Measurements from ENCODE around the gene APOB. TPM values are rescaled to one million over a fixed set of nuclear protein-coding genes. Genes with fewer than 3 reads are reported as not detected.
"Not testable (repeated sequence)": the region's sequence is repeated elsewhere in the genome, so short reads cannot be mapped to it uniquely, and the experiment has no call there.

APOB gene
- total RNA-seq, 1 donor from 2014 or later = 0.50 TPM

DNA sequence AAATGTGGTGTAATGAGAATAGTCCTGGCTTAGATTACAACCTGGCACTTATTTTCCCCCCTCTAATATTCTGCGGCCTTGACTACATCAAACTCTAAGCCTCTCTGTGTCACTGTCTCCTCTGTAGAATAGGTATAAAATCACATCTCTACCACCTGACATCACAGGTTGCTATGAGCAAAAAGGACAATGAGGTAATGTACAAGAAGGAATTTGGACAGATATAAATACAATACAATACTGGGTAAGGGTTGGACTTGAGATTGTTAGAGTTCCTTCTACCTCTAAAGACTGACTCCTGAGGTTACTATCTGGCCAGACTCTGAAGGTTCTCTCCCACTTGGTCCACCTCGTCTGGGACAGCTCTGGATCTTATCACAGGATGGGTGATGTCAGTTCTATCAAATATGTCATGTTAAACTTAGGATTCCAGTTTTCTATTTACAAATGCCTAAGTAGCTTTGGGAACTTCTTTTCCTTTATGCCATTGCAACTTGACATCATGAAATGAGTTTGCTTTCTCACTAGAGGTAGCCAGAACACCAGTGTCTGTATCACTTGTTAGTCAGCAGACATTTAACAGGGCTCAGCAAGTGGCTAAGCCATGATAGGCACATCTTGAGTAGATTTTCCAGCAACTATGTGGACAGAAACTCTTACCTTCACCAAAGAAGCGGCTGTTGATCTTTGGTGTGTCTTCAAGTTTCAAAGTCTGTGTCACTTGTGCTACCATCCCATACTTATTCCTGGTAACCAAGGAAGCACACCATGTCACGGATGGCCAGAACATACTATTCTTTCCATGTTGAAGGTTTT lies 9.5 kb downstream of the APOB start:
- no peak for DNase-seq (ENCODE audit: low read depth)

DNA sequence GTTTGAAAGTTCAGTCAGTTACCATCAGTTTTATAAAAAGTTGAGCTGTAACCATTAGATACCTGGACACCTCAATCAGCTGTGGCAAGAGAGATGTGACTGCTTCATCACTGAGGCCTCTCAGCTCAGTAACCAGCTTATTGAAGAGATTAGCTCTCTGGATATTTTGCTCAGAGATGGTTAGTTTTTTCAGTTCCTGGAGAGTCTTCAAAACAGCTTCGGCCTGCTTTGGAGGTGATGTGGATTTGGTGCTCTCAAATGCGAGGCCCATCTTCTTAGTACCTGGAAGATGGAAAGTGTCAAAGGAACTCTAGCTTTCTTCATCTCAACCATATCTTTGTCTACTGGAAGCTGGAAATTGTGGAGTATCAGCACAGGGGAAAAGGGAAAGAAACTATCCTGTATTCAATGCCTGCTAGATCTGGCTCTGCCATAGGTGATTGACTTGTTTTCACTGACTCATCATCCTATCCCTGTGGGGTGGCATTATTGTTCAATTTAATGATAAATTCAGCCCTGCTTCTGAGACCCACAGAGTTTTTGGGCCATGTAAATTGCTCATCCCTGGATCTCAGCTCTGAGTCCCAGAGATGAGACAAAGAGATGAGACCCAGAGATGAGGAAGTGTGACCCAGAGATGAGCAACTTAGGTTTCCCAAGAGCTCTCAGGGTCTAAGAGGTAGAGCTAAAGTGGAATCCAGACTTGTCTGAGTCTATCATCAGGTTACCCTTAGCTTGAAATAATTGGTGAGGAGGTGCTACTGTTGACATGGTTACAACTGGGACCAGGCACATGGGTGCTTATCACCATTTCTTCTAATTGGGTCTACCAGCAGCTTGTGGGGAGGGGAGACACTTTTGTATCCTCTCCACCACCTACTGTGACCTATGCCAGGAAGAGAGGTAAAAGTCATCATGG lies 10.4 kb downstream of the APOB start:
- no peak for DNase-seq (ENCODE audit: low read depth)

DNA sequence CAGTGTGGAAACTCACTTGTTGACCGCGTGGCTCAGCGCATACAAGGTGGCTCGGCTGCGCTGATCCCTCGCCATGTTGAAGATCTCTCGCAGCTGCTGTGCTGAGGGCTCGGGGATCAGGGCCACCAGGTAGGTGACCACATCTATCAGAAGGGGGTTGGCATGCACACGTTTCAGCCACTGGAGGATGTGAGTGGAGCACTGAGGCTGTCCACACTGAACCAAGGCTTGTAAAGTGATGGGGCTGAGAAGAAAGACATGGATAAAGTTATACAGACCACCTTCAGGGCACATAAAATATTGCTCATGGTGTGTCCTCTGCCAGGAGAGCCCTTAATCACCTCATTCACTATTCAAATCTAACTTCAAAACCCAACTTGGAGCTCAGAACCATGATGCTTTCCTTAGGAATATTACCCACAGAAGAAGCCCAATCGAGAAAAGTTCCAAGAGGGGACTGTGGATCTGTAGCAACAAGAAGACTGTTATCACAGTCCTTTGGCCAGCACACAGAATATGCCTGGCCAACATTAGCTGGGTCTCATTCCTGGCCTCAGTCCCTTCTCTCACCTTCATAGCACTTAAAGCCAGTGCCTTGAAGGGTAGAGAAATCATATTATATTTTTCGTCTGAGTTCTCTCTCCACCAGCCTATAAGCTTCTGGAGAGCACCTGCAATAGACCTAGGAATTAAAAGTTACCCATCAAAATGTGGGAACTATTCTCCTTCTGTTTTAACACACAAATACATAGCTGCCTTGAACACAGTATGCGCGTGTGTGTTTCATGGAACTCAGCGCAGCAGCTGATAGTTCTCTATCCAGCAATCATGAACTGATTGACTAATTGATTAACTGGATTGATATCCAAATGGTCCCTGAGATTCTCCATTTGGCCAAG lies 11.3 kb downstream of the APOB start:
- DNase-seq (ENCODE audit: low read depth) = no peak

DNA sequence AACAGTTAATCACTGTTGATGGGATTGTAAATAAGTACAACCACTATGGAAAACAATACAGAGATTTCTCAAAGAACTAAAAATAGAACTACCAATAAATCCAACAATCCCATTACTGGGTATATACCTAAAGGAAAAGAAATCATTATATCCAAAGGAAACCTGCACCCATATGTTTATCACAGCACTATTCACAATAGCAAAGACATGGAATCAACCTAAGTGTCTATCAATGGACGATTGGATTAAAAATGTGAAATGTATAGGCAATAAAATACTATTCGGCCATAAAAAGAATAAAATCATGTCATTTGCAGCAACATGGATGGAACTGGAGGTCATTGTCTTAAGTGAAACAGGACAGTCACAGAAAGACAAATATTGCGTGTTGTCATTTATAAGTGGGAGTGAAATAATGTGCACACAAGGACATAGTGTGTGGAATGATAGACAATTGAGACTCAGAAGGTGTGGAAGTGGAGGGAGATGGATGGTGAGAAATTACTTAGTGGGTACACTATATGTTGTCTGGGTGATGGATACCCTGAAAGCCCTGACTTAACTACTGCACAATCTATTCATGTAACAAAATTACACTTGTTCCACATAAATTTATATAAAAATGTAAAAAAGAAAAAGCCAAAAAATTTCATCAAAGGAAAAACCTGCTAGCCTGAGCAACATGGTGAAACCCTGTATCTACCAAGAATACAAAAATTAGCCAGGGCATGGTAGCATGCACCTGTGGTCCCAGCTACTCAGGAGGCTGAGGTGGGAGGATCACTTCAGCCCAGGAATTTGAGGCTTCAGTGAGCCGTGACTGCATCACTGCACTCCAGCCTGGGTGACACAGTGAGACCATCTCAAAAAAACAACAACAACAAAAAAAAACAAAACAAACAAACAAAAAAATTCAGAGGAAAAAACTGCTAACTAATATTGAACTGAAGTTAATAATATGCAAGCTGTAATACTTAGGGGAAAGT lies 12.6 kb downstream of the APOB start:
- DNase-seq (ENCODE audit: low read depth) = no peak

DNA sequence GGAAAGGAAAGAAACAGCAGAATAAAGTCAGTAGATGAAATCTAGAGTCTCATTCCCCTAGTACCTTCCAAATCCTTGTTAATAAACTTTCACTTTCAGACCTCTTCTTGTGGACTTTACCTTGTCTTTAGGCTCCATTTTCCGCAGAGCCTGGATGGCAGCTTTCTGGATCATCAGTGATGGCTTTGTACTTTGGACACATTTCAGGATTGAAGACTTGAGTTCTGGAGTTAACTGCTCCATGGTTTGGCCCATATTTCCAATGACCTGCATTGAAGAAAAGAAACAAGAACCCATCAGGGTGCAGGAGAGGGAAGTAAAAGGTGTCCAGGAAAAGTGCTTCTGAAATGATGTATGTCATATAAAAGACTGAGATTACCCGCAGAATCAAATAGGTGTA lies 14.4 kb downstream of the APOB start:
- no peak for DNase-seq (ENCODE audit: low read depth)

DNA sequence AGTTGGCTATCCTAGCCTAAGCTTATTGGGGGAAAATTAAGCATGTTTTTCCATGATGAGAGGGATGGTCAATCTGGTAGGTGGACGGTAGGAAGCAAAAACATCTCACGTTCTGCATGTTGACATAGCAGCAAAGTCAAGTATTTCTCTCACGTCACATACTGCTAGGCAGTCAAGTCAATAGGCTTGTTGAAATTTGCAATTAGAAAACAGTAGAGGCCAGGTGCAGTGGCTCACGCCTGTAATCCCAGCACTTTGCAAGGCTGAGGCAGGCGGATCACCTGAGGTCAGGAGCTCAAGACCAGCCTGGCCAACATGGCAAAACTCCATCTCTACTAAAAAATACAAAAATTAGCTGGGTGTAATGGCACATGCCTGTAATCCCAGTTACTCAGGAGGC lies 14.9 kb downstream of the APOB start:
- not testable (repeated sequence) for DNase-seq (ENCODE audit: low read depth)

DNA sequence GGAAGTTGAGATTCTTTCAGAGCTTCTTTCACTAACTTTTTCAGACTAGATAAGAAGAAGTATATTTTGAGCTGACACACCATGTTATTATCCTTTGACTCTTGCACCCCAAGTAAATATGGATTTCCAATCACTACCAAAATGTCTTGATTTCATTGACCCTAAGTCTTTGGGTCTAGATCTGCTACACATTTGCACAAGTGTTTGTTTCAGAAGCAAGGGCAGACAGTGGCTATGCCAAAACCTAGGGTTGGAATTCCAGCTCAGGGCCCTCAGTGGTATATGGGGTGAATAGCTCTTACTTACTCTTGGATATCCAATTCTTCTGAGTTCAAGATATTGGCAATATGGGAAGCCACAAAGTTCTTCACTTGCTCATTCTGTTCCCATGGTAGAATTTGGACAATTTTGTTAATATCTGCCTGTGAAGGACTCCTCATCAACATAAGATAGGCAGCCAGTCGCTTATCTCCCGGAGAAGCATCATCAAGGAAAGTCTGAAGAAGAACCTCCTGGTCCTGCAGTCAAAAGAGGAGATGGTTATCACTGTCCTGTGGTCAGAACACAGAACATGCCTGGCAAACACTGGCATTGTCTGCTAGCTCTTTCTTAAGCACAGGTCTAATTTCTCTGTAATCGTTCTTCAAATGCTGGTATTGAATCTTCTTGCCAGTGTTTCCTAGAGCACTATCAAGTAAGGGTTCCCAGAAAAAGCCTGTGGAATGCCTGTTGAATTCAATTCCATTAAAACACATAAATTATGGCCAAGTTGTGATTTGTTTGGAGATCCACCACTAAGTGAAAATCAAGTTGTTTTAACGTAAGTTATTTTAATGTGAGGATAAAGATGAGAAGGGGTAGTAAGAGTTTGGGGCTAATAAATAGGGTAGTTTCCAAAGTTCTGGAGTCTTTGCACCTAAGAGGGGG lies 15.6 kb downstream of the APOB start:
- no peak for DNase-seq (ENCODE audit: low read depth)

DNA sequence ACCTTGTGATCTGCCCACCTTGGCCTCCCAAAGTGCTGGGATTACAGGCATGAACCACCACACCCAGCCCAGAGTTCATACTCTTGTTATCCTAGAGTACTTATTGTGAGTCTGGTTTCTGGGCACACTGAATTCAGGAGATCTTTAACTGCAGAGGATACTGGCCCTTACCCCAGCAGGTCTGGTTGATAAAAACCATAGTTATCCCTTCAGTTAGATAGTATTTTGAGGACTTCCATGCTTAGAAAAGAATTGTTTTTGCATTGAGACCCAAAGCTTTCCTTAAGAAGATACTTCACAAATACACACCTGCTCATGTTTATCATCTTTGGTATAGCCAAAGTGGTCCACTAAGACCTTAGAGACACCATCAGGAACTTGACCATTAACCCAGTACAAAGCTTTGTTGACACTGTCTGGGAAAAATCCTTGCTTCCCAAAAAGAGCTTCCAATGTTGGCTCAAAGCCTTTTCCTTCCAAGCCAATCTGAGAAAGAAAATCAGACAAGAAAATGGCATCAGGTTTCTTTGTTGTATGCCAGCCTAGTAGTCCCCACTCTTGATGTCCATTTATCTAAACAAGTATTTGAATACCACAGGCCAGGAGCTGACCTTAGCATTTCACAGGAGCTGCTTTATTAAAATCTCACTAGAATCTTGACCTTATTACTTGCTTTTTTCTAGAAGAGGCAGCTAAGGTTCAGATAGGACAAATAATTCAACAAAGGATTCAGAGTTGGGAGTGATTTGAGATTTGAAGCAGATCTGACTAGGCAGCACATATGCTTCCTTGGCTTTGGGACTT lies 17.2 kb downstream of the APOB start:
- no peak for DNase-seq (ENCODE audit: low read depth)

DNA sequence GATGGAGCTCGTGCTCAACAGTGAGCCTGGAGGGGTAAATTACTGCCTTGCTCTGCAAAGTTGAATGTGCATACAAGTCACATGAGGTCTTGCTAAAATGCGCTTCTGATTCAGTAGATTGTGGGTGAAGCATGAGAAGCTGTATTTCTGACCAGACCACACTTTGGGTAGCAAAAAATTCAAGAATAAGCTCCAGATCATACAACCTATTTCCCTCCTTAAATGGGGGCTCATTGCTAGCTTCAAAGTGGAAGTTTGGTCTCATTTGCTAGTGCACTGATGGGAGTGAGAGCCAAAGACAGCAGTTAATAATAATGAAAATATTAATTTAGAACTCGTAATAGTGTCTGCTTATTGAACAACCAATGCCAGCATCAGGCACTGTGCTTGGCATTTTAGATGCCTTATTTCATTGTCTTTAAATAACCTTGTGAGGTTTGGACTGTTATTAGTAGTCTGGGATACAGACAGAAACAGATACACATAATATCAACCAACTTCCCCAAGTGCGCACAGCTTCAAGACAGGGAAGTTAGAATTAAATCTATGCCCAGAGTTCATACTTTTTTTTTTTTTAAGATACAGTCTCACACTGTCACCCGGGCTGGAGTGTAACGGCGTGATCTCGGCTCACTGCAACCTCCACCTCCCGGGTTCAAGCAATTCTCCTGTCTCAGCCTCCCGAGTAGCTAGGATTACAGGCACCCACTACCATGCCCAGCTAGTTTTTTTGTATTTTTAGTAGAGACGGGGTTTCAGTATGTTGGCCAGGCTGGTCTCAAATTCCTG lies 18.0 kb downstream of the APOB start:
- no peak for DNase-seq (ENCODE audit: low read depth)

DNA sequence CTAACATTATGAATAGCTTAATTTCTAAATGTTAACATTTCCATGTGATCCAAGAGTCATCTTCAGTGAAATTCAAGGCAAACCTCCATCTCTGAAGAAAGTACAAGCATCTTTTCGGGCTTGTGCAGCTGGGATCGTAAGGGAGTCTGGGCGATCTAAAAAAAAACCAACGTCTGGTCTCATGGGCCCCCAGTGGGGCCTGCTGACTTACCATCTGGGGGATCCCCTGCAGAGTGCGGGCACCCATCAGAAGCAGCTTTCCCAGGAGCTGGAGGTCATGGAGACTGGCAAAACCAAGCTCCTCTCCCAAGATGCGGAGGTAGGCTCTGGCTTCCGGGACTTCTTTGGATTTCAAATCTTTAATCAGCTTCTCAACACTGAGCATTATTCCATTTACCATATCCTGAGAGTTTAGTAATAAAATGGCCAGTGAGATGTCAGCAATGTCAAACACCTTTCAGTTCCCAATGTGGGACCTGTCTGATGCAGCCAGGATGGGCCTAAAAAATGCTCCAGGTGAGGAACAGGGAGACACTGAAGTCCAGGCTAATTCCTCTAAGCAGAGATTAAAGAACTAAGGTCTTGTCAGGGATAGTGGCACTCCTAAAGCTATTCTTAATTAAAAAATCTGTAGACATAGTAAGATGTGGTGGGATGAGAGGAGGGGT lies 19.0 kb downstream of the APOB start:
- no peak for DNase-seq (ENCODE audit: low read depth)

DNA sequence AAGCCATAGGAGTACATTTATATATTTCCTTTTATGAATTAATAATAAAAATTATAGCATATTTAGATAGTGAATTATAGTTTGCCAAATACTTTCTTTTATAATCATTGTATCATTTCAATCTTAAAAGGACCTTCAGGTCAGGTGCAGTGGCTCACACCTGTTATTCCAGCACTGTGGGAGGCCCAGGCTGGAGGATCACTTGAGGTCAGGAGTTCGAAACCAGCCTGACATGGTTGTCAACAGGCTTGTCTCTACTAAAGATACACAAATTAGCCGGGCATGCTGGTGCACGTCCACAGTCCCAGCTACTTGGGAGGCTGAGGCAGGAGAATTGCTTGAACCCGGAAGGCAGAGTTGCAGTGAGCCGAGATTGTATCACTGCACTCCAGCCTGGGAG lies 19.7 kb downstream of the APOB start:
- DNase-seq (ENCODE audit: low read depth) = no peak

DNA sequence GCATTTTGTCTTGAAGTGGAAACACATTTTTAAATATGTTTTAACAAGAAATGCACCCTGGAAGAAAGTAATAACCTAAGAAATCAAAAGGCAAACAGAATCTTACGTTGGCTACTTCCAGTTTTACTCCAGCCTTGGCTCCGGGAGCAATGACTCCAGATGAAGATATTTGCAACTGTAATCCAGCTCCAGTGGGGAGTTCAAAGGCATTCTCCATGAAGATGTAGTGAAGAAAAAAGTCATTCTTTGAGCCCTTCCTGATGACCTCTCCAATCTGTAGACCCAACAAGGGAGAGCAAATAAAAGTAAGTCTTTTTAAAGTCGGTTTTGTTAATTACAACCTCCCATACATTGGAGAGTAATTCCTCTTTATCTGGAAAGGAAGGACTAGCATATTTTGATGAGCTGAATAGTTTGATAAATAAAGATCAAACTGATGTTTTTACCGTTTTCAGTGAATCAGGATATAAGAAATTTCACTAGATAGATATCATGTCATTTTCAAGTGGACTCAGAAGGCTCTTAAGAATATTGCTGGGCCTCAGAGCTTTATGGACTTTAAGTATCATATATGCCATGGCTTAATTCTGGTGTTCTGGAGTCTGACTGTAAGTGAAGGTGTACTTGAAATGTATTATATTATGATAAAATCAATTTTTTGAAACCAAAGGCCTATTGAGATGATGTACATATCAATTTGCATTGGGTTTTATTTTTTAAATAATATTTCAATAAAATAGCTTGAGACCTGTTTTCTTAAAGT lies 20.3 kb downstream of the APOB start:
- DNase-seq (ENCODE audit: low read depth) = no peak

DNA sequence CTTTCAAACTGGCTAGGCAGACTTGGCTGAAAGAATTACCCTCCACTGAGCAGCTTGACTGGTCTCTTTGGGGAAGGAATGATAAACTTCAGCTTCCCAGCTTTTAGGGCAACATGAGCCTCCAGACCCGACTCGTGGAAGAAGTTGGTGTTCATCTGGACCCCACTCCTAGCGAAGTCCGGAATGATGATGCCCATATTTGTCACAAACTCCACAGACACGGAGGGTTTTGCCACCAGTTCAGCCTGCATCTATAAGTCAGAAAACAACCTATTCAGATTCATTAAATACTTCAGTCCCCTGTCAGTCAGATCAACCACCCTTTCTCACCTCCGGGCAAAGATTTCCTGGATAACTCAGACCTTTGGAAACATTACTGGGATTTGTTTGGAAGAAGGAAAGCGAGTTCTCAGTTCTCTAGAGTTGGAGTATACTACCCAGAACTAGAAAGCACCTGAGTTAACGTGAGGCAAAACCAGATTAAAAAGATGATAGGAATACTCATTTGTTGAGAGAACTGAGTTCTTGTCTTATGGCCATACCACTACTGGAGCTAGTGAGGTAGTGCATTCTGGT lies 21.0 kb downstream of the APOB start:
- DNase-seq (ENCODE audit: low read depth) = no peak

DNA sequence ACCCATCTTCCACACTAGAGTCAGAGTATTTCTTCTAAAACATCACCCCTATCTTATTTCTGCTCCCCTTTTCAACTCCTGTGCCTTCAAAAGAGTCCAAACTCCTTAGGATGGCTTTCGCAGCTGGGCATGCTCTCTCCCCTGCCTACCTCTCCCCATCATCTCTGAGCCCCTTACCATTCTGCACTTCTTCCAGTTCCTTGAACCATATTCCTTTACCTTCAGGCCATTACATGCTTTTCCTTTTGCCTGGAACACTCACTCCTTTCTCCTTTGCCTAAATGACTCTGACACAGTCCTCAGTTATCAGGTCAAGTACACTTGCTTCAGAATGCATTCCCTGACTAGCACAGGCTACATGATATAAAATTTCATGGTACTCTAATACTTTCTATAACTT lies 22.4 kb downstream of the APOB start:
- DNase-seq (ENCODE audit: low read depth) = no peak

DNA sequence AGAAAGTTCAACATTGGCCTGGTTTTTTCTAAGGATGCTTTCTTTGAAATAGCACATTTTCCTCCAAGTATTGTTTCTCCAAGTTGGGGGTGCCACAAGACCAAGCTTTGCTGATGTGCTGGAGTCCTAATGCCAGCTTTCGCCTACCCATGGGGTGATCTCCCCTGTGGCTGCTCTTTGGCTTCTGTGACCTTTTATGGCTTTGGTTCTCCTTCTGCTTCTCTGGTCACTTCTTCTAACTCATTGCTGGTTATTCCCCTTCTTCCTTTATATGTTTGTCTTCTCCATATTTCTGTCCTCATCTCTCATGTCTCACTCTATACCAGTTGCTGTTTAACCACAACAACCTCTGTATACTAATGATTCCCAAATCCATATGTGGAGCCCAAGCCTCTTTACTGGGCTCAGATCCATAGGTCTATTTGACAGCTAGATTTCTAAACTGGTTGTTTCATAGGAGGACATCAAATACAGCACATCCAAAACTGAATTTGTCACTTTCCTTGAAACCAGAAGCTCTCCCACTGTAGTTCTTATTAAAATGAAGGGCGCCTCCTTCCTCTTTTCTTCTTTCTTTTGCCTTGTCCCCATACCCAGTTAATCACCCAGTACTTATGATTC lies 23.1 kb downstream of the APOB start:
- DNase-seq (ENCODE audit: low read depth) = no peak

Measured in renal cortical epithelial cell (primary cell).